ENCODE results near the gene ARL4D. TPM values are rescaled to one million over a fixed set of nuclear protein-coding genes. Genes with fewer than 3 reads are reported as not detected.

The ARL4D gene
- total RNA-seq, 2 experiments from 2014 or later = 2.9 to 4.2 TPM

GRCh38 chr17:43430936-43431713, 32.3 kb downstream of the ARL4D start:
- ATAC-seq = no peak
- H3K36me3 Mint-ChIP-seq (ENCODE audit: low read depth) = no peaks in the 10 kb centered on the region
- CTCF ChIA-PET = interaction anchor here (1.0 kb wide), 1 partner anchor 9 kb away, joined by 3 read pairs; no protein-coding TSS in a partner anchor

DNA sequence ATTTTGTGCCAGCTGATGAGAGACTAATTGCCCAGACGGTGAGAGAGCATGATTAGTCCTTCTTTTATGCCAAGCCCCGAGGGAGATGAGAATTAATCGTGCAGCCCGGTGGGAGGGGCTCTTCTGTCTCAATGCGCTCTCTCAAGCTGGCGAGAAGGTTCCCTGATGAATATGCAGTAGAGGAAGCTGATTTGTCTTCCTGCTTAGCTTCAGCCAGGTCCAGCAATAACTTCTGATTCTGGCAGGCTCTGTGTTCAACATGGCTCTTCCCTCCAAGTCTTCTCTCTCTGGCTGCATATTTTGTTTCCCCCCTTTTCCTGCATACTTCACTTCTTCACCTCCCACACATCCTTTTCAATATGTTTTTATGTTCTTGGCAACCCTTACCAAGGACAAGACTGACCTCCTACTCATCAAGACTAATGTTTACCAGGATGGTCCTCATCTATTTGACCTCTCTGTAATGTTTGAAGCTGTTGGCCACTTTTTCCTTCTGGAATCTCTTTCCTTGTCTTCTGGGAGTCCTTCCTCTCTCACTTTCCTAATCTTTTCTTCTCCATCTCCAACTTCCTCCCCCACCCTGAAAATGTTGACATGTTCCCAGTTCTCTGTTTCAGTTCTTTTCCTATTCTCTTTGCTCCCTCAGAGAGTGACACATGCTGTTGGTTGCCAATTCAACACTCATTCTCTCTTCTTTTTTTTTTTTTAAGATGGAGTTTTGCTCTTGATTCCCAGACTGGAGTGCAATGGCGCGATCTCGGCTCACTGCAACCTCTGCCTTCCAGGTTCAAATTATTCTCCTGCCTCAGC, 33.1 kb downstream of the ARL4D start:
- H3K27me3 Mint-ChIP-seq (ENCODE audit: low read depth) = peaks cover 19% of the 10 kb centered on the region

More at GRCh38 chr17:43430936-43431713, 32.3 kb downstream of the ARL4D start:
- Mint-ChIP-seq H3K4me1 (ENCODE audit: low read depth) (no peaks in the 10 kb centered on the region), H3K27me3 (ENCODE audit: low read depth) (peaks cover 19% of the 10 kb centered on the region), H3K4me3 (no peak overlapping the region), H3K27ac (no peak overlapping the region), H3K9me3 (ENCODE audit: insufficient read depth) (no peaks in the 10 kb centered on the region)
- POLR2A ChIA-PET = no interaction called here
- no peak for DNase-seq

DNA sequence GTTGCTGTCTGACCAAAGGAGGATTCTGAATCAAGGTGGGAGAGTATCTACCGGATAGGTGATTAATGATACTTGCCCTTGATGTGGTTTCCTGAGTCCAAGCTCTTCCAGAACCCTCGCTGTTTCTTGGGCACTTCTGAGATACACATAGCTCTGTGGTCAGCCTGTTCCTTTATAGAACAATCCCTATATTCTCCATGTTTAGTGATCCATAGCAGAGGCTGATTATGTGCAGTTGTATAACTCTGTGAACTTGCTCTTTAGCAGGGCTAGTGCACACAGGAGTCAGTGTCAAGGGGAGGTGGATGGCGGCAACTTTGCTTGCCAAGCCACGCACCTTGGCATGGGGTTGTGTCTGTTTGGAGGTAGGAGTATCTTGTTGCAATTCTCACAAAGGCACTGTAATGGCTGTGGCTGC, 36.1 kb downstream of the ARL4D start:
- ATAC-seq (no peak), DNase-seq (no peak)
- Mint-ChIP-seq H3K4me3 (no peak overlapping the region), H3K4me1 (ENCODE audit: low read depth) (no peaks in the 10 kb centered on the region), H3K36me3 (ENCODE audit: low read depth) (no peaks in the 10 kb centered on the region), H3K27ac (no peak overlapping the region), H3K27me3 (ENCODE audit: low read depth) (peaks cover 19% of the 10 kb centered on the region), H3K9me3 (ENCODE audit: insufficient read depth) (no peaks in the 10 kb centered on the region)
- CTCF ChIA-PET = no interaction called here
- POLR2A ChIA-PET = no interaction called here

More for the DNA sequence above, 33.1 kb downstream of the ARL4D start:
- no peak for DNase-seq
- Mint-ChIP-seq H3K27ac (no peak overlapping the region), H3K4me3 (no peak overlapping the region), H3K4me1 (ENCODE audit: low read depth) (no peaks in the 10 kb centered on the region), H3K9me3 (ENCODE audit: insufficient read depth) (no peaks in the 10 kb centered on the region), H3K36me3 (ENCODE audit: low read depth) (no peaks in the 10 kb centered on the region)
- ChIA-PET POLR2A (no interaction called here), CTCF (interaction anchor here (1.0 kb wide), 1 partner anchor 10 kb away, joined by 3 read pairs; no protein-coding TSS in a partner anchor)
- ATAC-seq = no peak

DNA sequence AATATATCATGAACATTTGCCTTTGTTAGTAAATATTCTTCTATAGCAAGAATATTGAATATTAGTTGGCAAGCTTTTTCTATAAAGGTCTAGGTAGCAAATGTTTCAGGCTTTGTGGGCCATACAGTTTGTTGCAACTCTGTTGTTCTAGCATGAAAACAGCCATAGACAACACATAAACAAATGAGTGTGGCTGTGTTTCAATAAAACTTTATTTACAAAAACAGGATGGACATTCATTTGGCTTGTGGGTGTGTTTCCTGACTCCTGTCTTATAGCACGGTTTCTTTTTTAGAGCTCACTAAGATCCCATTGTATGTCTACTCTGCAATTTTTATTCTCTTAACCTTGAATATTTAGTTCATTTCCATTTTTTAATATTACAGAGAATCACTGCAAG, 39.0 kb downstream of the ARL4D start:
- Mint-ChIP-seq H3K9me3 (ENCODE audit: insufficient read depth) (no peaks in the 10 kb centered on the region), H3K4me3 (no peak overlapping the region), H3K36me3 (ENCODE audit: low read depth) (no peaks in the 10 kb centered on the region), H3K27me3 (ENCODE audit: low read depth) (peaks cover 7% of the 10 kb centered on the region), H3K4me1 (ENCODE audit: low read depth) (no peaks in the 10 kb centered on the region), H3K27ac (no peak overlapping the region)
- ChIA-PET POLR2A (no interaction called here), CTCF (no interaction called here)
- DNase-seq = no peak
- no peak for ATAC-seq

DNA sequence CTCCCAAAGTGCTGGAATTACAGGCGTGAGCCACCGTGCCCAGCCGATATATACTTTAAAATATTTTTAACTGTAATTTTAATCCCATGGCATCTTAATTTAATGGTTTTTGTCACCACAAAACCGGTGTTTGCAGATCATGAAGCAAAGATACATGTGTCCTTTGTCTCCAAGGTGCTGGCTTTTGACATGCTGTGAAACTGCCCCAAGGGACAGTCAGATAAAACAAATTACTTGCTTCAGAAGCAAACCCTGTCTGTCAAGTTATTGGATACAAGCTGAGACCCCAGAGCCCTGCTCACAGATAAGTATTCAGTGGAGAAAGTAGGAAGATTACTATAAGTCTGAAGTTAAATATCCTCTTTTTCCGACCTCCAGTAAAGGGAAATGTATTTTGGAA, 39.8 kb downstream of the ARL4D start:
- H3K4me1 Mint-ChIP-seq (ENCODE audit: low read depth) = no peaks in the 10 kb centered on the region
- DNase-seq (no peak), ATAC-seq (no peak)
- H3K27ac Mint-ChIP-seq = no peak overlapping the region
- no peak overlapping the region for H3K4me3 Mint-ChIP-seq
- H3K36me3 Mint-ChIP-seq (ENCODE audit: low read depth) = no peaks in the 10 kb centered on the region
- POLR2A ChIA-PET = no interaction called here
- H3K9me3 Mint-ChIP-seq (ENCODE audit: insufficient read depth) = no peaks in the 10 kb centered on the region
- H3K27me3 Mint-ChIP-seq (ENCODE audit: low read depth) = peaks cover 7% of the 10 kb centered on the region
- CTCF ChIA-PET = no interaction called here

GRCh38 chr17:43439041-43439440, 40.2 kb downstream of the ARL4D start:
- POLR2A ChIA-PET = no interaction called here
- H3K4me3 Mint-ChIP-seq = no peak overlapping the region
- ATAC-seq (no peak), DNase-seq (no peak)
- H3K27ac Mint-ChIP-seq = no peak overlapping the region
- H3K9me3 Mint-ChIP-seq (ENCODE audit: insufficient read depth) = no peaks in the 10 kb centered on the region
- peaks cover 4% of the 10 kb centered on the region for H3K27me3 Mint-ChIP-seq (ENCODE audit: low read depth)
- no peaks in the 10 kb centered on the region for H3K4me1 Mint-ChIP-seq (ENCODE audit: low read depth)
- CTCF ChIA-PET = no interaction called here
- no peaks in the 10 kb centered on the region for H3K36me3 Mint-ChIP-seq (ENCODE audit: low read depth)

DNA sequence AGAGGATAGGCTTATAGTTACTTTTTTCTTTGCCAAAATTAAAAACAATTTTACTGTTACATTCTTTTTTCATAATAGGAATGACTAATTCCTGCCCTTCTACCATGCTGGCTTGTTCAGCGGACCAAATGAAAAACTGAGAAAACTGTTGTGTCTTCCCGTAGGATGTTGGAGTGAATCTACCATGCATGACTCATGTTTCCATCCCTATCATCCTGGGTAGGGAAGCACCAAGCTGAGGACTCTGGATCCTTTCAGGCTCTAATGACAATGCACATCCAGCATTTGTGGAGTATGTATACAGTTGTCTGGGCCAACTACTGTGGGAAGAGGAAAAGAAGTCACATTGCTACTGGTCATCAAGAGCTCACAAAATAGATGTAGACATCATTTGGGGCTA, 43.9 kb downstream of the ARL4D start:
- DNase-seq (no peak), ATAC-seq (no peak)
- Mint-ChIP-seq H3K27me3 (ENCODE audit: low read depth) (peaks cover 2% of the 10 kb centered on the region), H3K4me1 (ENCODE audit: low read depth) (no peaks in the 10 kb centered on the region), H3K27ac (no peak overlapping the region), H3K36me3 (ENCODE audit: low read depth) (no peaks in the 10 kb centered on the region), H3K4me3 (no peak overlapping the region), H3K9me3 (ENCODE audit: insufficient read depth) (no peaks in the 10 kb centered on the region)
- ChIA-PET POLR2A (interaction anchor here (0.6 kb wide), 1 partner anchor 44 kb away, joined by 4 read pairs; the partner anchor contains the start of gene ARL4D), CTCF (interaction anchor here (1.1 to 1.5 kb wide), 2 partner anchors 41 to 49 kb away, joined by 3 read pairs; partner anchors contain the start of gene DHX8)

GRCh38 chr17:43443381-43443780, 44.6 kb downstream of the ARL4D start:
- Mint-ChIP-seq H3K27ac (no peak overlapping the region), H3K9me3 (ENCODE audit: insufficient read depth) (no peaks in the 10 kb centered on the region), H3K36me3 (ENCODE audit: low read depth) (no peaks in the 10 kb centered on the region), H3K4me3 (no peak overlapping the region), H3K27me3 (ENCODE audit: low read depth) (peaks cover 2% of the 10 kb centered on the region), H3K4me1 (ENCODE audit: low read depth) (no peaks in the 10 kb centered on the region)
- ChIA-PET POLR2A (no interaction called here), CTCF (interaction anchor here (1.1 to 1.5 kb wide), 2 partner anchors 40 to 49 kb away, joined by 3 read pairs; partner anchors contain the start of gene DHX8)
- no peak for ATAC-seq
- no peak for DNase-seq

DNA sequence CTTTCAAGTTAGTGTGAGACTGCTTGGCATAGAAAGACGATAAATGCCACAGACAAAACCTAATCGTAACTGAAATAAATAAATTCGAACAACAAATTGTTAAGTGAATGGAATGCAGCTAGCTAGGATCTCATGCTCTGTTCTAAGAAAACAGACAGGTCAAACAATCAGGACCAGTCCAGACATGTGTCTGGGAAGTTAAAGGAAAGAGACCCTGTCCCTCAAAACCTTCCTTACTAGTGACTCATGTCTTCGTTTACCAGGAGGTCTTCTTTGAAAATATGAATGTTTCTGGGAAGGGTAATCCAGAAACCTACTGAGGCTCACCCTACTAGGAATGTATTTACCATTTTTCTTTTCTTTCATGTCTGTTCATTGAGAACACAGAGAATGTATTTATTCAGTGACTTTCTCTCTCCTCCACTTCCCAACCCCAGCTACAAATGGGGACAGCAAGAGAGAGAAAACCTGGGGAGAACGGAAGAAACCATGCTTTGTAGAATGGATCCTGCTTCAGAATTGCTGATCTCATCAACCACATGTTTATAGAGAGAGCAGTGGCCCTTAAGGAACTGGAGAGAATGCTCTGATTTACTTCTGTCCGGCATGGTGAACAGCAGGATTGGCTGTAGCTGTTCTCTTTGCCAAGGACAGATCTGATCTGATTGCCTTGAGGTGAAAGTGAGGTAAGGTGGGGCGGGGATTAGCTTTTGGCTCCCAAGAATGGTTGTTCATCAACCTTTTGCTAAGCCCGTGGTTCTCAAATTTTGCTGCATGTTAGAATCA, 45.6 kb downstream of the ARL4D start:
- no peaks in the 10 kb centered on the region for H3K4me1 Mint-ChIP-seq (ENCODE audit: low read depth)
- no peak for DNase-seq
- peaks cover 4% of the 10 kb centered on the region for H3K27me3 Mint-ChIP-seq (ENCODE audit: low read depth)
- H3K27ac Mint-ChIP-seq = no peak overlapping the region
- ChIA-PET POLR2A (no interaction called here), CTCF (no interaction called here)
- no peak for ATAC-seq
- no peaks in the 10 kb centered on the region for H3K9me3 Mint-ChIP-seq (ENCODE audit: insufficient read depth)
- no peak overlapping the region for H3K4me3 Mint-ChIP-seq
- H3K36me3 Mint-ChIP-seq (ENCODE audit: low read depth) = no peaks in the 10 kb centered on the region

GRCh38 chr17:43445009-43445589, 46.3 kb downstream of the ARL4D start:
- ChIA-PET CTCF (no interaction called here), POLR2A (no interaction called here)
- Mint-ChIP-seq H3K27me3 (ENCODE audit: low read depth) (peaks cover 5% of the 10 kb centered on the region), H3K4me3 (no peak overlapping the region), H3K4me1 (ENCODE audit: low read depth) (no peaks in the 10 kb centered on the region), H3K27ac (no peak overlapping the region), H3K36me3 (ENCODE audit: low read depth) (no peaks in the 10 kb centered on the region), H3K9me3 (ENCODE audit: insufficient read depth) (no peaks in the 10 kb centered on the region)
- DNase-seq (no peak), ATAC-seq (no peak)

- ATAC-seq (no peak), DNase-seq (no peak)
- H3K4me1 Mint-ChIP-seq (ENCODE audit: low read depth) = no peaks in the 10 kb centered on the region
- CTCF ChIA-PET = no interaction called here
- peaks cover 5% of the 10 kb centered on the region for H3K27me3 Mint-ChIP-seq (ENCODE audit: low read depth)
- no peak overlapping the region for H3K4me3 Mint-ChIP-seq
- no peaks in the 10 kb centered on the region for H3K9me3 Mint-ChIP-seq (ENCODE audit: insufficient read depth)
- H3K36me3 Mint-ChIP-seq (ENCODE audit: low read depth) = no peaks in the 10 kb centered on the region
- POLR2A ChIA-PET = no interaction called here
- no peak overlapping the region for H3K27ac Mint-ChIP-seq
Observed at GRCh38 chr17:43446773-43447172, 48.0 kb downstream of the ARL4D start.

All from activated CD8-positive, alpha-beta T cell treated with anti-CD3 and anti-CD28 coated beads, Interleukin-2, amount 10 ng/mL, durations not matched to agents 7 days and 5 days (primary cell).